Choroid plexus epithelial cell (primary cell): ENCODE results near the gene NEDD4L.

Experiments used
- DNase-seq: peaks from one replicate; pipeline ENCODE4 v3.0.0-alpha.2; 2010; ENCODE audit warnings: low read depth
- H3K4me3 ChIP-seq: 2 replicates; pipeline ENCODE4 v1.5.1; 2011; ENCODE audit warnings: low read depth, mild to moderate bottlenecking, control low read depth, low read length, moderate library complexity
- TF ChIP-seq, protein P1 (sequence below): conservative IDR thresholded peaks from 2 replicates; pipeline ENCODE4 v1.5.1; 2011; ENCODE audit warnings: low read depth, mild to moderate bottlenecking, control low read depth, inconsistent platforms, low read length, moderate library complexity

NEDD4L gene

DNA sequence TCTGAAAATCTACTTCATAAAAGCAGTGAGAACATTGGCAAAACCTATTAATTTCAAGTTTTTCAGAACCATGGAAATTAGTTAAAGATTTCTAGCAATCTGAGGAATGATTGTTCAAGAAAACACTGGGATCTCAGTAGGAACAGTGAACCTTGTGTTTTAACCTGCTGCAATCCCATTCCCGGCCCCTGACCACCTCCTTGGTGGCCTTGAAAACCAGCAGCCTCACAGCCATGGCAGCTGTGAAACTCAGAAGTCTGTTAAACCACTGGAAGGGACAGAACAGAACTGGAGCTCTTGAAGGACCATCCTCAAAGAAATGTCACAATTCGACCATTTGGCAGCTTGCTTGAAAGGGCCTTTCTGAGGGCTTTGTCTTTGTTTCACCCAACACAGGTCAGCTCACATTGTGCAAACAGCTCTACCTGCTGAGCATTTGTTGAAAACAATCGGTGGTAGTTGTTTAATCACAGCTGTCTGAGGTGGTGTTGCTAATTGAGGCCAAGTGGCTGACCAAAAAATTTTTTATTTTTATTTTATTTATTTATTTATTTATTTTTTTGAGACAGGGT lies 25.8 kb downstream of the NEDD4L start:
- TF ChIP-seq, protein P1, sequence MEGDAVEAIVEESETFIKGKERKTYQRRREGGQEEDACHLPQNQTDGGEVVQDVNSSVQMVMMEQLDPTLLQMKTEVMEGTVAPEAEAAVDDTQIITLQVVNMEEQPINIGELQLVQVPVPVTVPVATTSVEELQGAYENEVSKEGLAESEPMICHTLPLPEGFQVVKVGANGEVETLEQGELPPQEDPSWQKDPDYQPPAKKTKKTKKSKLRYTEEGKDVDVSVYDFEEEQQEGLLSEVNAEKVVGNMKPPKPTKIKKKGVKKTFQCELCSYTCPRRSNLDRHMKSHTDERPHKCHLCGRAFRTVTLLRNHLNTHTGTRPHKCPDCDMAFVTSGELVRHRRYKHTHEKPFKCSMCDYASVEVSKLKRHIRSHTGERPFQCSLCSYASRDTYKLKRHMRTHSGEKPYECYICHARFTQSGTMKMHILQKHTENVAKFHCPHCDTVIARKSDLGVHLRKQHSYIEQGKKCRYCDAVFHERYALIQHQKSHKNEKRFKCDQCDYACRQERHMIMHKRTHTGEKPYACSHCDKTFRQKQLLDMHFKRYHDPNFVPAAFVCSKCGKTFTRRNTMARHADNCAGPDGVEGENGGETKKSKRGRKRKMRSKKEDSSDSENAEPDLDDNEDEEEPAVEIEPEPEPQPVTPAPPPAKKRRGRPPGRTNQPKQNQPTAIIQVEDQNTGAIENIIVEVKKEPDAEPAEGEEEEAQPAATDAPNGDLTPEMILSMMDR, result no peak
- no peak for DNase-seq
- H3K4me3 ChIP-seq, result no peak overlapping the region

DNA sequence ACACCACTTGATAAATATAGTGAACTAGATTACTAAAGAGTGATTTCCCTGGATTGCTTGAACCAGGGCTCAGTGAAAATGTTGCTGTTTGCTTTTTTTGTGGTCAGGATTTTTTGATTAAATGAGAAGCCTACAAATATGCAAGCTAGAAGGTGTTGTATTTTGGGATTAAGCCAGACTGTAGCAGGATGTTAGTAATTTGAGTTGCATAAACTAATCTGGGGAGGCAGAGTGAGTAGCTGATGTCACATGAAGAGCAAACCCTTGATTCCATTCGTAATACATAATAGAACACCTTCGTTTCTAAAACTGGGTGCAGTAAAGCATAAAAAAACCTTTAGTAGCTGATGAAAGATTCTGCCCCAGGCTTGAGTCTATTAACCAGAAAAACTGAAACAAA lies 32.0 kb downstream of the NEDD4L start:
- TF ChIP-seq, protein P1, result no peak
- H3K4me3 ChIP-seq, result no peak overlapping the region
- peak; percentile 32 for DNase-seq

DNA sequence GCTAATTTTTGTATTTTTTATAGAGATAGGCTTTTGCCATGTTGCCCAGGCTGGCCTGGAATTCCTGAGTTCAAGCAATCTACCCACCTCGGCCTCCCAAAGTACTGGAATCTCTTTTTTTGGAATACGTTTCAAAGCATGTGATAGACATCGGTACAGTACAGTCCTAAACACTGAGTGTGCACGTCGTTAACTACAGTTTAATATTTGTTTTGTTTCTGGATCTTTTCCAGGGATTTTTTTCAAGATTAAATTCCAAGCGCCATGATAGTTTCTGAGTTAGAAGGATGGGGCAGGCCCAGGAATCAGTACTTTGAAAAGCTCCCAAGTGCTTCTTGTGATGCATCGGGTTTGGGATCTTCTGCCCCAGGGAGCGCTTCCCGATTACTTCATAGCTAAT lies 33.3 kb downstream of the NEDD4L start:
- TF ChIP-seq, protein P1, result no peak
- H3K4me3 ChIP-seq, result no peak overlapping the region
- no peak for DNase-seq

DNA sequence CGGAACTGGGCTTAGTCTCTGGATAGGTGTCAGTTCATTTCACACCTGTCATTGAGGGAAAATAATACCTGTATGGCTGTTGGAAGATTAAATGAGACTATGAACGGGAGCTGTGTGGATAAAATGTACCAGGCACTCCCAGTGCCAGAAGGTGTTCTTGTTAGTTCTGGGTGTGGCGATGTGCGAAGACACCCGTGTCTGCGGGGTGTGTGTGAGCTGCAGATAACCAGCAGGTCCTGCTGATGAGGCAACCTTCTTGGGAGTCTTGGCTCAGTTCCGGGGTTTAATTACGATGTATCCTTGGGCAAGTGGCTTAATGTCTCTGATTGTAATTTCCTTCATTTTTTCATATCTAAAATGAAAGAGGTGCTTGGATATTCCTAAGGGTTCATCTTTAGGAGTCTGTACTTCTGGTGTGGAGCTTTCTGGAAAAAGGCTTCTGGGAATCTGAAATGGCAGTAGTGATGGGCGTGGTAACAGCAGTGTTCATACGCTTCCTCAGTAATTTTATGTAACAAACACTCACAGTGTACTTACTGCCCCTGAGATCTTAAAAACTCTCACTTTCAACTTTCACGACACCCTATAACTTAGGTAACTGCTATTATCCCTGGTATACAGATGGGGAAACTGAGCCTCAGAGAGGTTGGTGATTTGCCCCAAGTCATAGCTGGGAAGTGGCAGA lies 35.0 kb downstream of the NEDD4L start:
- no peak for DNase-seq
- H3K4me3 ChIP-seq, result no peak overlapping the region
- TF ChIP-seq, protein P1, result no peak

DNA sequence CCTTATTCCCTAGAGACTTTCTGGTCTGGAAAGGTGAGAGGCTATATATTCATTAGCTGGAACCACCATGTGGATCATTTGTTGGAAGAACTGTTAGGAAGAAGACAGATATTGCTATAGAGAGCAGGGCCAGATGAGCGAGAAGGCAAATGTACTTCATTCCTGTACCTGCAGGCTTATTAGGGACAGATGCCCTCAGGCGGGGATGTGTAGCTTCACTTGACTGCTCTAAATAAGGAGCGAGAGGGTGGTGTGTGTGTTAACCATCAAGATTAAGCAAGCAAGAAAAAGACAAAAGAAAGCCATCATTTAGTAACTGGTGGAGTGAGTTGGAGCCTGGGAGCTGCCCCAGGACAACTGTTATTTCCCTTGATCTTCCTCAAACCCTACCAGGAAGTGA lies 36.4 kb downstream of the NEDD4L start:
- no peak for DNase-seq
- H3K4me3 ChIP-seq, result no peak overlapping the region
- TF ChIP-seq, protein P1, result no peak

DNA sequence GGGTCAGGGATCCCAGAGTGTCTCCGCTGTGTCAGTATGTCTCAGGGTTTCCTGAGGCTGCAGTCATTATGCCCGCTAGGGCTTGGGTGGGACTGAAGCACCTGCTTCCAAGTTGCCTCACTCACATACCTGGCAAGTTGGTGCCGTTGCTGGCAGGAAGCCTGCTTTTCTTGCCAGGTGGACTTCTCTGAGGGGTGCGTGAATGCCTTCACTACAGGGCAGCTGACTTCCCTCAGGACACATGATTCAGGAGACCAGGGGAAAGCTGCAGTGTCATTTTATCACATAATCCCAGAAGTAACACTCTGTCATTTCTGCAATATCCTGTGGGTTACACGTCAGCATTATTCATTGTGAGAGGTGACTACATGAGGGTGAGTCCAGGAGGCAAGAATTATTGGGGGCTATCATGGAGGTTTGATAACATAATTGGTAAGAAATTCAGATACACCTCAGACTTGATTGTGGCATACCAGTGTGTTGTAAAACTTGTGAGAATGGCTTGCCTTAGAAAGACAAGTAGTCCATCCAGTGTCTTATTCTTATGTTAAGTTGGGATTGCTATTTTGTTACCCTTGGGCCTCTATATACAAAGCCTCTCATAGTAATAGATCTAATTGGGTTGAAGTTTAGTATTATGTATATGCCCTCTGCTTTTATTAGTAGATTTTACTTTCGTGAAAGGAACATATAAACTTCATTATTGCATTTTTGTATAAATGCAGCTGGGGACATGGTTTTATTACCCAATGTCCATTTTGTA lies 44.1 kb downstream of the NEDD4L start:
- DNase-seq, result no peak
- no peak overlapping the region for H3K4me3 ChIP-seq
- TF ChIP-seq, protein P1, result no peak
